ENCODE data around the gene COL4A4.

- TF ChIP-seq CTCF (IDR thresholded peaks at IDR 0.05 in 8 of 11, conservative IDR thresholded peaks at IDR 0.05 in 3 of 11): no peak
- no peak for TF ChIP-seq POLR2AphosphoS5 (IDR thresholded peaks at IDR 0.05)
- TF ChIP-seq POLR2A (IDR thresholded peaks at IDR 0.05): no peak
These were observed 24.3 kb upstream of the COL4A4 start for GRCh38 chr2:227188292-227188691.

Measured in spleen (tissue), 7 donors.